Hepatocyte (in vitro differentiated cells): ENCODE measurements around the gene ZIM2.

Source experiments
- EZH2 ChIP-seq: fragments of 200-600 bp; sonication (generic); IDR thresholded peaks from 2 replicates; pipeline ENCODE4 v1.6.1; 2016; ENCODE audit warnings: antibody characterized with exemption, mild to moderate bottlenecking, borderline replicate concordance
- EZH2phosphoT487 ChIP-seq: fragments of 200-600 bp; sonication (generic); IDR thresholded peaks from one replicate; pipeline ENCODE4 v1.6.1; 2018; ENCODE audit warnings: antibody characterized with exemption, mild to moderate bottlenecking, low read depth, moderate library complexity; ENCODE audit not compliant: unreplicated experiment, severe bottlenecking
- TF ChIP-seq, protein P1 (sequence below): fragments of 200-600 bp; sonication (generic); IDR thresholded peaks from 2 replicates; pipeline ENCODE4 v1.5.1; 2016; ENCODE audit warnings: antibody characterized with exemption, mild to moderate bottlenecking; ENCODE audit not compliant: poor library complexity

DNA sequence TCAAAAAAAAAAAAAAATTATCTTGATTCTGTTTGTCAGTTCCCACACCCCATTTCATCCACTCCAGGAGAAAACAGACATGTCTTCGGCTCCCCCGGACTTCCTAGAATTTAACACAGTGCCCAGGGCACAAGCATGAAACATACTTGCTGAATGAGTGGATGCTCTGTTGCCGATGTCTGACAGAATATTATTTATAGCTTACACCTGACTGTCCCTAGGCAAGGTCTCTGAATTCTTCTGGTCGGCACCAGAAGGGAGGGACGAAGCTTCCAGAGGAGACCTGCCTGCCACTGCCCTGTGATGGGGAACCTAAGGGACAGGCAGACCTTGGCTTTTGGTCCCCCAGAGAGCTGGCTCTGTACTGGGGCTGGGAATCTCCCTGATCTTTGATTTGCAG is 43.9 kb upstream of the ZIM2 start:
- TF ChIP-seq EZH2 = no peak
- TF ChIP-seq, protein P1, sequence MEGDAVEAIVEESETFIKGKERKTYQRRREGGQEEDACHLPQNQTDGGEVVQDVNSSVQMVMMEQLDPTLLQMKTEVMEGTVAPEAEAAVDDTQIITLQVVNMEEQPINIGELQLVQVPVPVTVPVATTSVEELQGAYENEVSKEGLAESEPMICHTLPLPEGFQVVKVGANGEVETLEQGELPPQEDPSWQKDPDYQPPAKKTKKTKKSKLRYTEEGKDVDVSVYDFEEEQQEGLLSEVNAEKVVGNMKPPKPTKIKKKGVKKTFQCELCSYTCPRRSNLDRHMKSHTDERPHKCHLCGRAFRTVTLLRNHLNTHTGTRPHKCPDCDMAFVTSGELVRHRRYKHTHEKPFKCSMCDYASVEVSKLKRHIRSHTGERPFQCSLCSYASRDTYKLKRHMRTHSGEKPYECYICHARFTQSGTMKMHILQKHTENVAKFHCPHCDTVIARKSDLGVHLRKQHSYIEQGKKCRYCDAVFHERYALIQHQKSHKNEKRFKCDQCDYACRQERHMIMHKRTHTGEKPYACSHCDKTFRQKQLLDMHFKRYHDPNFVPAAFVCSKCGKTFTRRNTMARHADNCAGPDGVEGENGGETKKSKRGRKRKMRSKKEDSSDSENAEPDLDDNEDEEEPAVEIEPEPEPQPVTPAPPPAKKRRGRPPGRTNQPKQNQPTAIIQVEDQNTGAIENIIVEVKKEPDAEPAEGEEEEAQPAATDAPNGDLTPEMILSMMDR = no peak
- TF ChIP-seq EZH2phosphoT487 = no peak
